RWPE1 (cell line): Measurements from ENCODE around the gene KPNA5.
A peak's percentile ranks its signal among the peaks of the same experiment; 100 is the strongest.

Experiments used
- CTCF ChIA-PET: fragments of 350-600 bp; sonication (Branson Sonifier 250); formaldehyde crosslinking; extraction: SDS; loops from one replicate; lab custom pipeline; 2021; lab: Yijun Ruan, JAX
- POLR2A ChIA-PET: fragments of 400-600 bp; formaldehyde crosslinking; extraction: SDS; loops from one replicate; lab custom pipeline; 2020; ENCODE audit warnings: antibody characterized with exemption; ENCODE audit not compliant: low non-redundant PET; lab: Yijun Ruan, JAX
- DNase-seq: peaks from one replicate; pipeline ENCODE4 v3.0.0; 2012; ENCODE audit warnings: low spot score
- H3K27ac ChIP-seq: fragments of 450-650 bp; 2 replicates; pipeline ENCODE4 v1.5.1; 2017
- TF ChIP-seq, protein P1 (sequence below): fragments of 450-650 bp; conservative IDR thresholded peaks from 2 replicates; pipeline ENCODE4 v1.5.1; 2017; ENCODE audit warnings: low read depth, mild to moderate bottlenecking

Gene KPNA5

DNA sequence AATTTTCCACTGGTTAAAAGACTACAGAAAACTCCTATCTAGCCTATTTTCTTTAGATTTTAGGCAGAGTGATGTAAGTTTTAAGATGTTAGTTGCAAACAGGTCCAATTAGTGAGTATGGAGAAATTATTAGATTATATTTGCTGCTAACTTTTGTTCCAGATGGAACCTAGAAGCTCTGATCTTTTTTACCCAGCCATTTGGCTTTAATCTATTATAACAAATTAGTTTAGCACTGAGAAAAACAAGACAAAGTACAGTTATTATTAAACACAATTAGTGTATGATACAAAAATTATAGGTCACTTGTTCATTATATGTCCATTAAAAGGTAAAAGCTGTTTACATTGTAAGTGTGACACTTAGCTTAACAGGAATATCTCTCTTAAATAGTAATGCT lies 82.0 kb downstream of the KPNA5 start:
- ChIA-PET CTCF (no interaction called here), POLR2A (no interaction called here)
- TF ChIP-seq, protein P1, sequence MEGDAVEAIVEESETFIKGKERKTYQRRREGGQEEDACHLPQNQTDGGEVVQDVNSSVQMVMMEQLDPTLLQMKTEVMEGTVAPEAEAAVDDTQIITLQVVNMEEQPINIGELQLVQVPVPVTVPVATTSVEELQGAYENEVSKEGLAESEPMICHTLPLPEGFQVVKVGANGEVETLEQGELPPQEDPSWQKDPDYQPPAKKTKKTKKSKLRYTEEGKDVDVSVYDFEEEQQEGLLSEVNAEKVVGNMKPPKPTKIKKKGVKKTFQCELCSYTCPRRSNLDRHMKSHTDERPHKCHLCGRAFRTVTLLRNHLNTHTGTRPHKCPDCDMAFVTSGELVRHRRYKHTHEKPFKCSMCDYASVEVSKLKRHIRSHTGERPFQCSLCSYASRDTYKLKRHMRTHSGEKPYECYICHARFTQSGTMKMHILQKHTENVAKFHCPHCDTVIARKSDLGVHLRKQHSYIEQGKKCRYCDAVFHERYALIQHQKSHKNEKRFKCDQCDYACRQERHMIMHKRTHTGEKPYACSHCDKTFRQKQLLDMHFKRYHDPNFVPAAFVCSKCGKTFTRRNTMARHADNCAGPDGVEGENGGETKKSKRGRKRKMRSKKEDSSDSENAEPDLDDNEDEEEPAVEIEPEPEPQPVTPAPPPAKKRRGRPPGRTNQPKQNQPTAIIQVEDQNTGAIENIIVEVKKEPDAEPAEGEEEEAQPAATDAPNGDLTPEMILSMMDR, result no peak
- no peak overlapping the region for H3K27ac ChIP-seq
- DNase-seq, result no peak

DNA sequence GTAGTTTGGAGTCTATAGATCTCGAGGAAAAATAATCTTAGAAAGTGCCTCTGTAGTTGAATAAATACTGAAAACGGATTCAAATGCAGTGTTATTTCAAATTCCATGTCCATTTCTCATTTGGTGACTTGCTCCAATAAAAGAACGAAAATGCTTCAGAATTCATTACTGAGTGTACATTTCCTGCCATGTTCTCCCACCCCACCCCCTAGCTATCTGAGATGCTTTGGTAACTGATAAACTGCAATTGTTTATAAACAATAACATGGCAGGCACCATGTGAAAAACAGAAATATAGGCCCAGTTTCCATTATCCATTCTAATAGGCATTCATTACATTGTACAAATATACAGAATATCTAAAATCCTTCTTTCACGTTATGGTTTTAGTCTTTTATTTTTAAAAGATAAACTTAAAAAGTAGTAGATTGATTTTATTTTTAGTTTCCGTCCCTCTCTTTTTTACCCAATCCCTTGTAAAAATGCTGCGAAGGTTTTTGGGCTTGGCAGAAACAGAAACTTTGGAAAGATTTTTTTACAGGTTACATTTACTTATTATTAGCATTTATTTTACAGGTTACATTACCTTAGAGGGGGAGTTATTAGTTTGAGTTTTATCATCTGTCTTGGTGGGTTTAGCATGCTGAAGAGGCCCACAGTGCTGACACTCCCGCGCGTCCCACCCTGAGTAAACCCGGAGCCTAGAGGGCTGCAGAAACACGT lies 83.1 kb downstream of the KPNA5 start:
- DNase-seq, result no peak
- POLR2A ChIA-PET, result no interaction called here
- H3K27ac ChIP-seq, result no peak overlapping the region
- CTCF ChIA-PET, result interaction anchor here (0.6 kb wide), 1 partner anchor 291 kb away, joined by 4 read pairs; no protein-coding TSS in a partner anchor
- TF ChIP-seq, protein P1, result no peak

DNA sequence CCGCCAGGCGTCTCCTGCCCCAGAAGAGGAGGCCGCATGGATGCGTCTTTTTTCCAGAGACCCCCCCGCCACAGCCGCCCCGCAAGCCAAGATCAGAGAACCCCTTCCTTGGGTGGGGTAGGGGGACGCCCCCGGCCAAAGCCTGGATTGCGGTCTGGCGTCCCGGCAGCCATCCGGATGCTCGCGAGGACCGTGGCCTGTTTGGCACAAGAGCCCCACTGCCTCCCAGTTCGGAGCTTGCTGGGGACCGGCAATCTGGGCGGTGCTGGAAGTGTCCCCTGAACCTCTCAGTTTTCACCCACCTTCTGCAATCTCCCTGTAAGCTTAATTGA lies 83.6 kb downstream of the KPNA5 start:
- CTCF ChIA-PET, result no interaction called here
- TF ChIP-seq, protein P1, result no peak
- POLR2A ChIA-PET, result no interaction called here
- no peak overlapping the region for H3K27ac ChIP-seq
- no peak for DNase-seq

DNA sequence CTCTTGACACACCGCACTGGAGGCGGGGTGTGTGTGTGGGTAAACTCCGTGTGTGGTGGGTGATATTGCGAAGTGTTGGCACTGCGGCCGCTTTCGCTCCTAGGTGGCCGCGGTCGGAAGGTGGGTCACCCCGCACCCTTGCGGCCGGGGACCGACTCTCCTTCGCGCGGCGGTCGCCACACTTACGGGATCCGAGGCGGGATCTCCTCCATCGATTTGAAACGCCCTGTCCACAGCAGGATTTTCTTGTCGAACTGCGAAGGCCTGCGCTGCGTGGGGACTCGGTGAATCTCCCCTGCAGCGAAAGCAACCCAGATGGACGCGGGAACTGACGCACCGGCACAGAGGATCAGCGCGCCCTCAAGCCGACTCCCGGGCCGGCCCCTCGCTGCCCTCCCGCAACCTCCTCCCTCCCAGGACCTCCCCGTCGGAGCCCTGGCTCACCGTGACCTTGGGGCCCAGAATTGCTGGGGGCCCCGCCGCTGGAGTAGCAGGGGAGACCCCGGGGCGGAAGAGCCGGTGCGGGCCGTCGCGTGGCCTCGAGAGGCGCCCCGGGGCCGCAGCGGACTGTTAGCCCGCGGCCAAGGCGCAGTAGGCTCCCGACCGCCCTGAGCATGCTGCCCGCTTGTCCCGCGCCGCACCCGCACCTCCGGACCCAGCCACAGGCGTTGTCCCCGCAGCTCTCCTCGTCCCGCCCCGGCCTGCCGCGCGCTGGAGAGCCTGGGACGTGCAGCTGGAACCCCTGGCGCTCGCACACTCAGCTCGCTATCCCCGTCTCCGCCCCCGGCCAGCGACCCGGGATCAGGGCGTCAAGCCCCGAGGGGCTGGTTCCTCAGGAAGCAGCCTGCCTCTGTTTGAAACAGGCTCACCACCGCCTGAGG lies 84.2 kb downstream of the KPNA5 start, which contains the start of gene FAM162B:
FAM162B (minus strand) TSS at position 759 of the 881 bp plus-strand sequence; CDS start at position 616, 143 bp downstream.
- ChIA-PET CTCF (no interaction called here), POLR2A (no interaction called here)
- DNase-seq, result peak; percentile 12
- TF ChIP-seq, protein P1, result no peak
- H3K27ac ChIP-seq, result no peak within 1 kb of the TSS

DNA sequence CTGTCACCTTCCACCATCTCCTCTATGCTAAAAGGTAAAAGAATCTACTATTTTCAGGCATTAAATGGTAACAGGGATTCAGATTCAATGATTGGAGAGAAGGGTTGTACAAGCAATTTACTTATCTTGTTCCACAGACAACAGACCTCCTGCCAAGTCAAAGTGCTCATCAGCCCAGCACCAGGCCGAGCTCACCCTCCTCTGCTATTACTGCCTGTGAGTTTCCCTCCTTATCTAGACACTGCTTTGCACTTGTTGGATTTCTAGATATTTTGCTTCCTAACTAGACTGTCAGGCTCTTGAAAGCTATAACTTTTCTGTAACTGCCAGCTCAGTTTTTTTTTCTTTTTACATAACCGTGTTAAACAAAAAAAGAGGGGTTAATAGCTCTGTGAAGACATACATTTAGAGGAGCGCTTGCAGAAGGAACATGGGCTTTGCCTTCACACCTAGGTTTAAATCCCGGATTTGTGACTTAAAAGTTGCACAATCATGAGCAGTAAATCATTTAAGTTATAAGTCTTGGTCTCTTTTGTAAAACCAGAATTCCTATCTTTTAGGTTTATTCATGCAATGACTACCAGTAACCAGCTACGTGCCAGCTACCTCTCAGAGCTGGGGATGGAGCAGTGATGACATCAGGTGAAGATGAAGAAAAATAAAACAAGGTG lies 85.6 kb downstream of the KPNA5 start:
- POLR2A ChIA-PET, result no interaction called here
- no peak overlapping the region for H3K27ac ChIP-seq
- no peak for DNase-seq
- CTCF ChIA-PET, result interaction anchor here (0.5 to 1.0 kb wide), 4 partner anchors 18 to 513 kb away, joined by 3 to 11 read pairs (median 3); partner anchors contain the start of gene TSPYL4
- TF ChIP-seq, protein P1, result no peak

DNA sequence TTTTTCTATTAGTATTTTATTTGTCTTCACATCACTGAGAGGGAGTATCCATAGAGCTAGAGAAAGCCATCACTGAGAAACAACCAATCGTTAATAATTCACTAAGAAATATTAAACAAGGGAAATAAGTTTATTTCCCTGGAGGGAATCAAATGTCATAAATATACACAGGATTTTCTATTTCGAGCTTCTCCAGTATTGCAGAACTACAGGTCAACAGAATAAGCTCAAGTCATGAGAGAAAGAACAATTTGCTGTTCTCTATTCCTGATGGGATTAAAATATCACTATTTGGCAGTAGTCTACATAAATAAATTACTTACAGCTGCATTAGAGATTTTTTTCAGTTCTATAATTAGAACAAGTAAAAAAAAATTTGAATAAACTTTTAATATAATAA lies 86.7 kb downstream of the KPNA5 start:
- TF ChIP-seq, protein P1, result no peak
- ChIA-PET POLR2A (no interaction called here), CTCF (no interaction called here)
- DNase-seq, result no peak
- no peak overlapping the region for H3K27ac ChIP-seq
